ENCODE measurements around the gene ETF1.

DNA sequence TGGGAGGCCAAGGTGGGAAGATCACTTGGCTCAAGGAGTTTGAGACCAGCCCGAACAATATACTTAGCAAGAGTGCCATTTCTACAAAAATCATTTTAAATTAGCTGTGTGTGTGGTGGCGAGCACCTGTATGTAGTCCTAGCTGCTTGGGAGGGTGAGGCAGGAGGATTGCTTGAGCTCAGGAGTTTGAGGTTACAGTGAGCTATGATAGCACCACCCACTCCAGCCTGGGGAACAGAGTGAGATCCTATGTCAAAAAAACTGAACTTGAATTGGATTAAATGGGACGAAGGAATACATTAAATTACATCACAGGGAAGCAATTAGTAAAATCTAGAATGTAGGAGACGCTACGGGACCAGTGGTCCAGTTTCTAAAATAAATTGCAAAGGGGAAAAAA lies 6.4 kb upstream of the ETF1 start:
- TF ChIP-seq GATA2 (IDR thresholded peaks at IDR 0.05; ENCODE audit: low read depth, low read length), result no peak
- no peak for TF ChIP-seq GATA3 (IDR thresholded peaks at IDR 0.05; ENCODE audit: low read depth, low read length)

Measured in SH-SY5Y (cell line).